Left ventricle myocardium inferior (tissue), 1 donor: ENCODE data around the gene ACSS2. TPM values are rescaled to one million over a fixed set of nuclear protein-coding genes. Genes with fewer than 3 reads are reported as not detected.
A peak's percentile ranks its signal among the peaks of the same experiment; 100 is the strongest.

Experiments
- DNase-seq: peaks from one replicate; pipeline ENCODE4 v3.0.0-alpha.2; 2020
- H3K27ac ChIP-seq: fragments of 200-600 bp; replicated peaks from 2 replicates; pipeline ENCODE4 v1.8.0; 2021
- H3K27me3 ChIP-seq: fragments of 200-600 bp; 2 replicates; pipeline ENCODE4 v1.8.0; 2021; ENCODE audit warnings: low read depth
- H3K36me3 ChIP-seq: fragments of 200-600 bp; 2 replicates; pipeline ENCODE4 v1.8.0; 2021
- H3K4me1 ChIP-seq: fragments of 200-600 bp; 2 replicates; pipeline ENCODE4 v1.8.0; 2021
- H3K4me3 ChIP-seq: fragments of 200-600 bp; 2 replicates; pipeline ENCODE4 v1.8.0; 2021; ENCODE audit warnings: mild to moderate bottlenecking, moderate library complexity
- H3K9me3 ChIP-seq: fragments of 200-600 bp; replicated peaks from 2 replicates; pipeline ENCODE4 v1.8.0; 2021
- CTCF ChIP-seq: fragments of 200-600 bp; IDR thresholded peaks from 2 replicates; pipeline ENCODE4 v1.8.0; 2021; ENCODE audit warnings: antibody characterized with exemption, mild to moderate bottlenecking, borderline replicate concordance
- intact Hi-C: fragments of 100-400 bp; cut with micrococcal nuclease; formaldehyde crosslinking; loops from one replicate; pipeline ENCODE4 v1.11.0; 2022
- total RNA-seq: library from RNA; stranded (reverse); fragmentation: NEBNext Ultra II Directional; extraction: Animal tissue kit (Norgen Biotek cat#: 25700); gene quantifications from one replicate; pipeline ENCODE4 v1.2.1, GENCODE V29; 2021
- donor health status: DM: no; HTN: yes; CAD: no; lungs with severe emphysema.

Gene ACSS2
- total RNA-seq, 1 donor from 2014 or later, result 101 TPM

- Histone ChIP-seq H3K4me1 (peaks cover 40% of the 10 kb centered on the region), H3K27ac (peak overlapping the region; percentile 87), H3K36me3 (peaks cover 15% of the 10 kb centered on the region), H3K27me3 (no peaks in the 10 kb centered on the region), H3K9me3 (no peaks in the 10 kb centered on the region), H3K4me3 (no peak overlapping the region)
- DNase-seq, result peak; percentile 74
- TF ChIP-seq CTCF, result no peak
- intact Hi-C loops, result no loop called here
Observed at GRCh38 chr20:34938466-34939163, 62.2 kb downstream of the ACSS2 start.

- Histone ChIP-seq H3K9me3 (no peaks in the 10 kb centered on the region), H3K27me3 (no peaks in the 10 kb centered on the region), H3K36me3 (peaks cover 29% of the 10 kb centered on the region), H3K27ac (peak overlapping the region; percentile 87), H3K4me1 (peaks cover 40% of the 10 kb centered on the region), H3K4me3 (no peak overlapping the region)
- peak; percentile 44 for DNase-seq
- intact Hi-C loops, result no loop called here
- TF ChIP-seq CTCF, result no peak
Observed at GRCh38 chr20:34940081-34940481, 63.7 kb downstream of the ACSS2 start.

GRCh38 chr20:34941226-34941625 lies 64.8 kb downstream of the ACSS2 start:
- no peak for TF ChIP-seq CTCF
- no peak overlapping the region for H3K4me3 ChIP-seq
- intact Hi-C loops, result no loop called here
- no peaks in the 10 kb centered on the region for H3K9me3 ChIP-seq
- peak overlapping the region; percentile 87 for H3K27ac ChIP-seq
- H3K27me3 ChIP-seq, result no peaks in the 10 kb centered on the region
- peaks cover 49% of the 10 kb centered on the region for H3K4me1 ChIP-seq
- peaks cover 30% of the 10 kb centered on the region for H3K36me3 ChIP-seq
- DNase-seq, result no peak

- Histone ChIP-seq H3K4me3 (no peak overlapping the region), H3K36me3 (peaks cover 30% of the 10 kb centered on the region), H3K4me1 (peaks cover 55% of the 10 kb centered on the region), H3K27ac (peak overlapping the region; percentile 87), H3K9me3 (no peaks in the 10 kb centered on the region), H3K27me3 (no peaks in the 10 kb centered on the region)
- no peak for TF ChIP-seq CTCF
- DNase-seq, result no peak
- intact Hi-C loops, result no loop called here
Observed at GRCh38 chr20:34942301-34942700, 65.9 kb downstream of the ACSS2 start.

GRCh38 chr20:34943808-34944567 lies 67.6 kb downstream of the ACSS2 start:
- Histone ChIP-seq H3K27ac (no peak overlapping the region), H3K4me3 (no peak overlapping the region), H3K4me1 (peaks cover 39% of the 10 kb centered on the region), H3K27me3 (no peaks in the 10 kb centered on the region), H3K9me3 (no peaks in the 10 kb centered on the region), H3K36me3 (peaks cover 30% of the 10 kb centered on the region)
- intact Hi-C loops, result no loop called here
- TF ChIP-seq CTCF, result no peak
- no peak for DNase-seq
